GM12865 (cell line): ENCODE results near the gene ASAP3.

Experiments
- DNase-seq: peaks from one replicate; pipeline ENCODE4 v3.0.0; 2010; ENCODE audit warnings: low read depth
- H3K4me3 ChIP-seq: 2 replicates; pipeline ENCODE4 v1.5.1; 2011; ENCODE audit warnings: mild to moderate bottlenecking, low read depth, low read length, control low read depth
- CTCF ChIP-seq: IDR thresholded peaks from 2 replicates; pipeline ENCODE4 v1.5.1; 2011; ENCODE audit warnings: low read length, control low read depth, low read depth, inconsistent platforms; ENCODE audit not compliant: insufficient read depth; ENCODE audit errors: missing control alignments

The ASAP3 gene

GRCh38 chr1:23483321-23484252 lies at the start of gene ASAP3:
Gene ASAP3, minus strand, starts transcription at chr1:23484179. Its CDS starts 46 bp downstream, at chr1:23484133.
- H3K4me3 ChIP-seq: peak within 1 kb of the TSS; percentile 75
- DNase-seq: no peak
- peak; percentile 5 for TF ChIP-seq CTCF

DNA sequence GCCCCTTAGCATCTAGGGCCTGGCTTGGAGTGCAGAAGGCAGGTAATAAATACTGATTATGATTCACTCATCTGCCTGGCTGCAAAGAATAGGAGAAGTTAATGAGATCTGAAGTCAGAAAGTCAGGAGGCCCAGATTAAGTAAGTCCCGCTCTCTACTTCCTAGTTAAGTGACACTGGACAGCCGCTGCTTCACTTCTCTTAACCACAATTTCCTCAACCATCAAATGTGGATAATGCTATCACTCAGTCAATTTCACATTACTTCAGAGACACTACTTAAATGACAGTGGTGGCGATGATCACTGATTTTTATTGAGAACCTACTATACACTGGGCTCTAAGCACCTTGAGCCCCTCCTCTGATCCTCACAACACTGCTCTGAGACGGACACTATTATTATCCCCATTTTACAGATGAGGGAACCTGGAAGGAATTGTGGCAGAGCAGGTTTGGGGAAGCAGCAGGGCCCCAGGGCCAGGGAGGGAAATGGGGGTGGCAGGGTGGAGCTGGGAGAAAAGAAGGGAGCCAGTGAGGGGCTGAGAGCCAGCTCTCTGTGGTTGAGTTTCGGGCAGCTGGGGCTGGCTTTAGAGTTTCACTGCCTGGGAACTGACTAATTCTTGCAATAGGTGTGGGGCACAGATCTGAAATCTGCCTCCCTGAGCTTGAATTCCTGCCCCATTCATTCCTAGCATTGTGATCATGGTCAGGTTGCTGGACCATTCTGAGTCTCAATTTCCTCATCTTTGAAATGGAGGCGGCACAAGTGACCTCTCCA lies 49.5 kb upstream of the ASAP3 start:
- no peak for TF ChIP-seq CTCF
- peak; percentile 78 for DNase-seq
- H3K4me3 ChIP-seq: no peak overlapping the region

- H3K4me3 ChIP-seq: peak overlapping the region; percentile 50
- no peak for TF ChIP-seq CTCF
- no peak for DNase-seq
Observed at GRCh38 chr1:23531562-23532094, 47.6 kb upstream of the ASAP3 start.

DNA sequence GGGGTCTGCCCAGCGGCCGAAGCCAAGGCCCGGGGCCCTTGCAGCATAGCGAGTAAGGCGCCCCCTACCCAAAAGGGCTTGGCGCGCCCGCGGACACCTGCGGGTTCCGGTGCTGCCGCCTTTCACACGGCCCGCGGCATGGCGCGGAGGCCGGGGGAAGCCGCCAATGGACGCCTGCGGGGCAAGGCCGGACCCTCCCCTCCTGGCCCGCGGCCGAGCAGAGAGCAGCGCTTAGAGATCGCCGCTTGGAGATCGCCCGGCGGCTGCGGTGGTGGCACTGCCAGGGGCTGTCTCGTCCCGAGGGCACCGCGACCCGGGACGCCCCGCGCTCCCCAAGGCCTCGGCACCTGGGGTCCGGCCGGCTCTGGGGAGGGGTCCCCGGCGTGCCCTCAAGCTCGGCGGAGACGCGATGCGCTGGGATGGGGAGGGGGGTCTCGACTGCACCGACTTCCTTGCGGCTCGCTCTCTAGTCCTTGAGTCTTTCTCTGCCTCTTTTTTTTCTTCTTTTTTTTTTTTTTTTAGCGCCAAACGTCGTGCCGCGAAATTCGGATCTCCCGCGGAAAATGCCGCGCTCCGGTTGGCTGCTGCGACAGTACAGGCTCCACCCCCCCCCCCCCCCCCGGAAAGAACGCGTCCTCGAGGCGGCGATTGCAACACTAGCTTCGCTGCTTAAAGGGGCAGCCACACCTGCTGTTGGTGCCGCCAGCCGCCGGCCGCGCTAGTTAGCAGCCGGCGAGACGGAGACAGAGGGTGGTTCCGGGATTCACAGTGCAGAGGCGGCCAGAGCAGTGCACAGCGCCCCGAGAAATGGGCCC lies 47.0 kb upstream of the ASAP3 start, which contains the start of gene E2F2:
TSS of gene E2F2 (minus strand) at position 487 of the 815 bp plus-strand sequence. CDS start at position 47, 440 bp downstream.
- peak; percentile 95 for DNase-seq
- TF ChIP-seq CTCF: peak; percentile 6
- H3K4me3 ChIP-seq: peak within 1 kb of the TSS; percentile 84

DNA sequence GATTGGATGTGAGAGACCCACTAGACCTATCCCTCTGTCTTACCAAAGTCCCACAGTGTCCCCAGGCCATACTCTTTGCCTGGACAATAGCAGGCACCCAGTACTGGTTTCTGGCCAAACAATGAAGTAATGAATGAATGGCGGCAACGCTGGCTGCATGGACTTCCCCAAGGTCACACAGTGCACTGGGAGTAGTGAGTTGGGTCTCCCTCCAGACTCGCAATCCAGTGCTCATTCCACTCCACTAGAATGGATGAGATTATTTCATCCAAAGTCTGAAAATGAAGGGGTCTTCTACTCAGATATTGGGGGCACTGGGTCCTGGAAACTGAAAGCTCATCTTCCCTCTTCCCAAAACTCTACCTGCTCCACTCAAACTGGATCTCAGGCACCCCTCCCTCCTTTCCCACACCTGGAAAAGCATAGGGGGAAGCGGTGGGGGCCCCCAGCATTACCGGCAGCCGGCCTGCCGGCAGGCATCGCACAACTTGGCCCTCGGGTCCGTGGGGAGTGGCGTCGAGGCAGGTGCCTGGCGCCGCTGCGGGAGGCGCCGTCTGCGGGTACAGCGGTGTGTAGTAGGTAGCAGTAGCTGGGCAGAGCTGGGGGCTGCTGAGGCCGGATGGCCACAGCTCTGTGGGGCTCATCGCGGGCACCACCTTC lies 46.2 kb upstream of the ASAP3 start:
- DNase-seq: peak; percentile 62
- peak overlapping the region; percentile 84 for H3K4me3 ChIP-seq
- TF ChIP-seq CTCF: no peak
